OCI-LY7 (cell line): ENCODE results near the gene ARHGEF16. TPM values are rescaled to one million over a fixed set of nuclear protein-coding genes. Genes with fewer than 3 reads are reported as not detected.

Source experiments
- BruUV-seq: library from RNA; stranded (reverse); fragments of 400-500 nt; replicated peaks from 2 replicates; lab custom pipeline; 2021; lab: Mats Ljungman, UMichigan
- CTCF ChIA-PET: fragments of 300-600 bp; sonication (Branson Sonifier 250); formaldehyde crosslinking; loops from one replicate; lab custom pipeline; 2022; ENCODE audit warnings: antibody characterized with exemption; ENCODE audit not compliant: unreplicated experiment; lab: Charles Lee
- POLR2A ChIA-PET: fragments of 300-600 bp; sonication (Branson Sonifier 250); formaldehyde crosslinking; loops from one replicate; lab custom pipeline; 2022; ENCODE audit warnings: antibody characterized with exemption; lab: Charles Lee
- DNase-seq: peaks from one replicate; pipeline ENCODE4 v3.0.0-alpha.2; 2015; ENCODE audit warnings: low spot score
- H2AFZ ChIP-seq: fragments of 200-600 bp; sonication (generic), shearing (Covaris generic); 2 replicates; pipeline ENCODE4 v1.6.1; 2014; ENCODE audit warnings: mild to moderate bottlenecking, antibody characterized with exemption, low read length, moderate library complexity
- H3K27ac ChIP-seq: fragments of 200-600 bp; sonication (generic); 2 replicates; pipeline ENCODE4 v1.5.1; 2014; ENCODE audit warnings: mixed run types, low read depth, mild to moderate bottlenecking, moderate library complexity, low read length, inconsistent platforms; ENCODE audit not compliant: poor library complexity, severe bottlenecking
- H3K36me3 ChIP-seq: fragments of 200-600 bp; sonication (generic); 2 replicates; pipeline ENCODE4 v1.6.1; 2014; ENCODE audit warnings: mild to moderate bottlenecking, antibody characterized with exemption, low read length, moderate library complexity, mixed read lengths; ENCODE audit not compliant: insufficient read depth
- H3K4me1 ChIP-seq: fragments of 200-600 bp; sonication (generic); 2 replicates; pipeline ENCODE4 v1.5.1; 2014; ENCODE audit warnings: mild to moderate bottlenecking, low read length; ENCODE audit not compliant: insufficient read depth, poor library complexity, severe bottlenecking
- H3K4me2 ChIP-seq: fragments of 200-600 bp; sonication (generic); 2 replicates; pipeline ENCODE4 v1.6.1; 2014; ENCODE audit warnings: mild to moderate bottlenecking, low read length
- H3K4me3 ChIP-seq: fragments of 200-600 bp; sonication (generic); 2 replicates; pipeline ENCODE4 v1.5.1; 2014; ENCODE audit warnings: mild to moderate bottlenecking, low read depth, low read length; ENCODE audit not compliant: poor library complexity, severe bottlenecking
- H3K79me2 ChIP-seq: fragments of 200-600 bp; sonication (generic); 2 replicates; pipeline ENCODE4 v1.6.1; 2016; ENCODE audit warnings: low read depth, mild to moderate bottlenecking, low read length, moderate library complexity, mixed read lengths; ENCODE audit not compliant: insufficient read depth
- H3K9me2 ChIP-seq: fragments of 200-600 bp; sonication (generic); 2 replicates; pipeline ENCODE4 v1.6.1; 2016; ENCODE audit warnings: mild to moderate bottlenecking, low read length, mixed read lengths; ENCODE audit not compliant: insufficient read depth
- H3K9me3 ChIP-seq: fragments of 200-600 bp; sonication (generic); 2 replicates; pipeline ENCODE4 v1.6.1; 2014; ENCODE audit warnings: mild to moderate bottlenecking, mixed run types, low read length, mixed read lengths
- H4K20me1 ChIP-seq: fragments of 200-600 bp; sonication (generic); 2 replicates; pipeline ENCODE4 v1.6.1; 2014; ENCODE audit warnings: mild to moderate bottlenecking, antibody characterized with exemption, low read length, moderate library complexity, mixed read lengths; ENCODE audit not compliant: insufficient read depth
- EZH2phosphoT487 ChIP-seq: fragments of 200-600 bp; sonication (generic); IDR thresholded peaks from 2 replicates; pipeline ENCODE4 v1.6.1; 2018; ENCODE audit warnings: low read depth, borderline replicate concordance, mild to moderate bottlenecking, mixed run types, antibody characterized with exemption, low read length, moderate library complexity, mixed read lengths
- intact Hi-C: fragments of 100-400 bp; cut with micrococcal nuclease; formaldehyde crosslinking; loops from one replicate; pipeline ENCODE4 v1.10.0; 2022; ENCODE audit not compliant: unreplicated experiment
- total RNA-seq, 2 experiments: library from RNA; depleted of rRNA in 1 of 2; stranded (reverse); fragments of >200 nt in 1 of 2; shearing (Covaris generic) in 1 of 2; gene quantifications; 2 replicates each; pipeline ENCODE4 v1.2.3, GENCODE V29; 2014 to 2022
- TF ChIP-seq, protein P1 (sequence below): fragments of 200-600 bp; sonication (generic); conservative IDR thresholded peaks from 2 replicates; pipeline ENCODE4 v1.5.1; 2014; ENCODE audit warnings: mild to moderate bottlenecking, antibody characterized with exemption, low read length, moderate library complexity, mixed read lengths

The ARHGEF16 gene
- total RNA-seq, 2 experiments from 2014 or later: not detected

DNA sequence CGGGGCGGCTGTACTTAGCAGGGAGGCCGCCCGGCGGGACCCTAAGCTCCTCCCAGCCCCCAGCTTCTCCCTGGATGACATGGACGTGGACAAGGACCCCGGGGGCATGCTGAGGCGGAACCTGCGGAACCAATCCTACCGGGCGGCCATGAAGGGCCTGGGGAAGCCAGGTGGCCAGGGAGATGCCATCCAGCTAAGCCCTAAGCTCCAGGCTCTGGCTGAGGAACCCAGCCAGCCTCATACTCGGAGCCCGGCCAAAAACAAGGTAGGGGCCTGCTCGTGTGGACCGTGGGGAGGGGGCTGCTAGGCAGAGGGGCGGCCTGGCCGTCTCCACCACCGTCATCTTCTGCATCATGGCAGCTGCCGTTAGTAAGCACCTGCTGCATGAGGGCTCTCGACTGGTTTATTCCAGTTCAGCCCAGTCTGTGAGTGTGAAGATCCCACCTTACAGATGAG lies 9.0 kb downstream of the ARHGEF16 start:
- no peak for DNase-seq
- no peaks in the 10 kb centered on the region for H3K79me2 ChIP-seq
- no peak overlapping the region for H3K4me2 ChIP-seq
- H3K4me1 ChIP-seq: no peaks in the 10 kb centered on the region
- intact Hi-C loops: no loop called here
- H3K36me3 ChIP-seq: no peaks in the 10 kb centered on the region
- ChIA-PET POLR2A (no interaction called here), CTCF (no interaction called here)
- no TSS peak for BruUV-seq
- no peaks in the 10 kb centered on the region for H3K9me3 ChIP-seq
- no peak overlapping the region for H2AFZ ChIP-seq
- H4K20me1 ChIP-seq: no peaks in the 10 kb centered on the region
- H3K27ac ChIP-seq: no peak overlapping the region
- TF ChIP-seq EZH2phosphoT487: no peak
- TF ChIP-seq, protein P1, sequence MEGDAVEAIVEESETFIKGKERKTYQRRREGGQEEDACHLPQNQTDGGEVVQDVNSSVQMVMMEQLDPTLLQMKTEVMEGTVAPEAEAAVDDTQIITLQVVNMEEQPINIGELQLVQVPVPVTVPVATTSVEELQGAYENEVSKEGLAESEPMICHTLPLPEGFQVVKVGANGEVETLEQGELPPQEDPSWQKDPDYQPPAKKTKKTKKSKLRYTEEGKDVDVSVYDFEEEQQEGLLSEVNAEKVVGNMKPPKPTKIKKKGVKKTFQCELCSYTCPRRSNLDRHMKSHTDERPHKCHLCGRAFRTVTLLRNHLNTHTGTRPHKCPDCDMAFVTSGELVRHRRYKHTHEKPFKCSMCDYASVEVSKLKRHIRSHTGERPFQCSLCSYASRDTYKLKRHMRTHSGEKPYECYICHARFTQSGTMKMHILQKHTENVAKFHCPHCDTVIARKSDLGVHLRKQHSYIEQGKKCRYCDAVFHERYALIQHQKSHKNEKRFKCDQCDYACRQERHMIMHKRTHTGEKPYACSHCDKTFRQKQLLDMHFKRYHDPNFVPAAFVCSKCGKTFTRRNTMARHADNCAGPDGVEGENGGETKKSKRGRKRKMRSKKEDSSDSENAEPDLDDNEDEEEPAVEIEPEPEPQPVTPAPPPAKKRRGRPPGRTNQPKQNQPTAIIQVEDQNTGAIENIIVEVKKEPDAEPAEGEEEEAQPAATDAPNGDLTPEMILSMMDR: no peak
- H3K4me3 ChIP-seq: no peak overlapping the region
- no peaks in the 10 kb centered on the region for H3K9me2 ChIP-seq

DNA sequence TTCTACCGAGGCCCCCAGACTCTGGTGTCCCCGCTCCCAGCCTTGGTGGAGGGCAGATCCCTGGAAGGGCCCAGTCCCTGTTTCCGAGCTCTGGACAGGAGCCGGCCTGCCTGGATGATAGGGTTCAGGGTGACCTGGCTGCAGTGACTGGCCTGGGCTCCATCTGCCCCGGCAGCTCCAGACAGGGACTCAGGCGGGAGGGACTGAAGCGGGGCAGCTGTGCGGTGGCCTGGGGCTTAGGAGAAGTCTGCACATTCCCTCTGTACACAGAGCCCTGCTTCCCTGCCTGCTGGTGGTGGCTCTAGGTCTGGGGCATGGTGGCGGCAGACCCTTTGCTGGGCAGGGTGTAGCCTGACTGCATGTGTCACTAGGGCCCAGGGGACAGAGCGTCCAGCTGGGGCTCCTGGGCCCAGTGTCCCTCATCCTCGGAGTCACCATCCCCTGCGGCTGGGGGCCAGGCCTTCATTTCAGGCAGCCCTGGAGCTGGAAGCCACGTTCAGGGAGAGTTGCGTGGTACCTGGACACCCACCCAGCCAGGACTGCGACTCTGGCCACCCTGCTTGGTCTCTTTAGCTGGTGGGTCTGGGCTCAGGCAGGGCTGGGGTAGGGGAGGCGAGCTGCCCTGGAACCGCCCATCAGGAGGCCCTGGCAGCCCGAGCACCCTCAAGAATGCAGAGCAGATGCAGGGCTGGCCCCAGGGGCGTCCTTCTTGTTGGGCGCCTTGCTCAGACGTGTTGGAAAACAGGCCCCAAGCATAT lies 9.6 kb downstream of the ARHGEF16 start:
- Histone ChIP-seq H3K27ac (no peak overlapping the region), H3K4me3 (no peak overlapping the region), H3K36me3 (no peaks in the 10 kb centered on the region), H3K9me2 (no peaks in the 10 kb centered on the region), H3K9me3 (no peaks in the 10 kb centered on the region), H2AFZ (no peak overlapping the region), H3K4me2 (no peak overlapping the region), H4K20me1 (no peaks in the 10 kb centered on the region), H3K79me2 (no peaks in the 10 kb centered on the region), H3K4me1 (no peaks in the 10 kb centered on the region)
- DNase-seq: no peak
- ChIA-PET CTCF (no interaction called here), POLR2A (no interaction called here)
- BruUV-seq: no TSS peak
- no peak for TF ChIP-seq EZH2phosphoT487
- TF ChIP-seq, protein P1: no peak
- intact Hi-C loops: no loop called here

DNA sequence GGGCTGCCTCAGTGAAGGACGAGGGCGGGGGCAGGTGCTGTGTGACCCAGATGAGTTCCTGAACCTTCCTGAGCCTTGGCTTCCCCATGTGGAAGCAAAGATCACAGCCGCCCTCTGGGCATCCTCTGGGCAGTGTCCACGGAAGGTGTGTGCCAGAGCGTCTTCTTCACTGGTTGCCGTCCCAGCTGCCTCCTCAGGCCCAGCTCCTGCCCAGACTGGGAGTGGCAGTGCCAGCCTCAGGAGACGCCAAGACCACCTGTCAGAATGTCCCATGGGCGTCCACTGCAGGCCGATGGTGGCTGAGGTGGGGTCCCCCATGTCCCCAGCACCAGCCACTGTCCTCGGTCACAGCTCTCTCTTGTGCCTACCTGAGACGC lies 10.2 kb downstream of the ARHGEF16 start:
- intact Hi-C loops: no loop called here
- no TSS peak for BruUV-seq
- Histone ChIP-seq H4K20me1 (no peaks in the 10 kb centered on the region), H3K4me1 (no peaks in the 10 kb centered on the region), H3K36me3 (no peaks in the 10 kb centered on the region), H3K27ac (no peak overlapping the region), H3K9me3 (no peaks in the 10 kb centered on the region), H2AFZ (no peak overlapping the region), H3K79me2 (no peaks in the 10 kb centered on the region), H3K4me2 (no peak overlapping the region), H3K4me3 (no peak overlapping the region), H3K9me2 (no peaks in the 10 kb centered on the region)
- no peak for TF ChIP-seq EZH2phosphoT487
- TF ChIP-seq, protein P1: no peak
- ChIA-PET POLR2A (no interaction called here), CTCF (no interaction called here)
- DNase-seq: no peak
